ENCODE measurements around the gene FCRL6.

GRCh38 chr1:159843459-159843858, 41.3 kb downstream of the FCRL6 start:
- no peak for TF ChIP-seq EZH2 (IDR thresholded peaks at IDR 0.05)
- TF ChIP-seq, protein P1, sequence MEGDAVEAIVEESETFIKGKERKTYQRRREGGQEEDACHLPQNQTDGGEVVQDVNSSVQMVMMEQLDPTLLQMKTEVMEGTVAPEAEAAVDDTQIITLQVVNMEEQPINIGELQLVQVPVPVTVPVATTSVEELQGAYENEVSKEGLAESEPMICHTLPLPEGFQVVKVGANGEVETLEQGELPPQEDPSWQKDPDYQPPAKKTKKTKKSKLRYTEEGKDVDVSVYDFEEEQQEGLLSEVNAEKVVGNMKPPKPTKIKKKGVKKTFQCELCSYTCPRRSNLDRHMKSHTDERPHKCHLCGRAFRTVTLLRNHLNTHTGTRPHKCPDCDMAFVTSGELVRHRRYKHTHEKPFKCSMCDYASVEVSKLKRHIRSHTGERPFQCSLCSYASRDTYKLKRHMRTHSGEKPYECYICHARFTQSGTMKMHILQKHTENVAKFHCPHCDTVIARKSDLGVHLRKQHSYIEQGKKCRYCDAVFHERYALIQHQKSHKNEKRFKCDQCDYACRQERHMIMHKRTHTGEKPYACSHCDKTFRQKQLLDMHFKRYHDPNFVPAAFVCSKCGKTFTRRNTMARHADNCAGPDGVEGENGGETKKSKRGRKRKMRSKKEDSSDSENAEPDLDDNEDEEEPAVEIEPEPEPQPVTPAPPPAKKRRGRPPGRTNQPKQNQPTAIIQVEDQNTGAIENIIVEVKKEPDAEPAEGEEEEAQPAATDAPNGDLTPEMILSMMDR (IDR thresholded peaks at IDR 0.05), result no peak
